ENCODE data around the gene ARID4B.

DNA sequence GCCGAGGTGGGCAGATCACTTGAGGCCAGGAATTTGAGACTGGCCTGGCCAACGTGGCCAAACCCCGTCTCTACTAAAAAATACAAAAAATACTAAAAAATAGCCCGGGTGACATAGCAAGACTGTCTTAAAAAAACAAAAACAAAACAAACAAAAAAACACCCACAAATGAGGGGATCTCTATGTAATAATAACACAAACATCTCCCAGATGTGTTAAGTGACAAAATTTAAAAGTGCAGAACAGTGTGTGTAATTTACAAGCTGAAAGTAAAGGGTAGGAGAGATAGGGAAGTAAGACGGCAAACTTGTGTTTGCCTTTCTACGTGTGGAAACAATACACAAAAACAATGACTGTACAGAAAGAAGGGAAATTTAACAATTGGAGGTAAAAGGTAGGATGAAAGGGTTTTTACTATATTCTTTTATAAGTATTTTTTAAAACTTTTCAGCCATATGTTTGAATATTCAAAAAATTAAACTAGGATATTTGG lies 36.3 kb downstream of the ARID4B start:
- TF ChIP-seq REST (IDR thresholded peaks at IDR 0.05; ENCODE audit: insufficient replicate concordance, low read depth) (no peak), CTCF (IDR thresholded peaks at IDR 0.05; ENCODE audit: insufficient read depth, low read length) (no peak)
